ENCODE results near the gene MED22. TPM values are rescaled to one million over a fixed set of nuclear protein-coding genes. Genes with fewer than 3 reads are reported as not detected.

Gene MED22
- total and polyA plus RNA-seq, 2 experiments from 2014 or later, result 20.9 to 85.7 TPM

DNA sequence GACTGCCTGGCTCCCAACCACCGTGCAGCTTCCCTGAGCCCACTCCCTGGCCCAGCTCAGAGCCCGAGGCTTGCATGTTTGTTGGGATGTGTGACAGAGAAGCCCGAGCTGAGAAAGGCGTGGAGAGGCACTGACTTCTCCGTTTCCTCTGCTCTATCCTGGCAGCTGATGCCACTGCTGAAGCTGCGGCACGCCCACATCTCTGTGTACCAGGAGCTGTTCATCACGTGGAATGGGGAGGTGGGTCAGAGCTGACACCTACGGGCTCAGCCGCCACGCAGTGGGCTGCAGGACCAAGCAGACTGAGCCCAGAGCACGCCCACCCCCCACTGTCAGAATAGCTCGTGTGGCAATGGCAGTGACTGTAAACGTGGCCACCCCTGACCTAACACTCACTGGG, 37.5 kb upstream of the MED22 start (continued):
- TF ChIP-seq CREB1 (CRISPR knock-in tag; IDR thresholded peaks at IDR 0.05; ENCODE audit: low read depth) (no peak), STAT1 (IDR thresholded peaks at IDR 0.05; ENCODE audit: unreplicated experiment) (no peak)
- TF ChIP-seq, protein P1, sequence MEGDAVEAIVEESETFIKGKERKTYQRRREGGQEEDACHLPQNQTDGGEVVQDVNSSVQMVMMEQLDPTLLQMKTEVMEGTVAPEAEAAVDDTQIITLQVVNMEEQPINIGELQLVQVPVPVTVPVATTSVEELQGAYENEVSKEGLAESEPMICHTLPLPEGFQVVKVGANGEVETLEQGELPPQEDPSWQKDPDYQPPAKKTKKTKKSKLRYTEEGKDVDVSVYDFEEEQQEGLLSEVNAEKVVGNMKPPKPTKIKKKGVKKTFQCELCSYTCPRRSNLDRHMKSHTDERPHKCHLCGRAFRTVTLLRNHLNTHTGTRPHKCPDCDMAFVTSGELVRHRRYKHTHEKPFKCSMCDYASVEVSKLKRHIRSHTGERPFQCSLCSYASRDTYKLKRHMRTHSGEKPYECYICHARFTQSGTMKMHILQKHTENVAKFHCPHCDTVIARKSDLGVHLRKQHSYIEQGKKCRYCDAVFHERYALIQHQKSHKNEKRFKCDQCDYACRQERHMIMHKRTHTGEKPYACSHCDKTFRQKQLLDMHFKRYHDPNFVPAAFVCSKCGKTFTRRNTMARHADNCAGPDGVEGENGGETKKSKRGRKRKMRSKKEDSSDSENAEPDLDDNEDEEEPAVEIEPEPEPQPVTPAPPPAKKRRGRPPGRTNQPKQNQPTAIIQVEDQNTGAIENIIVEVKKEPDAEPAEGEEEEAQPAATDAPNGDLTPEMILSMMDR (conservative IDR thresholded peaks at IDR 0.05; ENCODE audit: low read depth in 2 of 2), result no peak

DNA sequence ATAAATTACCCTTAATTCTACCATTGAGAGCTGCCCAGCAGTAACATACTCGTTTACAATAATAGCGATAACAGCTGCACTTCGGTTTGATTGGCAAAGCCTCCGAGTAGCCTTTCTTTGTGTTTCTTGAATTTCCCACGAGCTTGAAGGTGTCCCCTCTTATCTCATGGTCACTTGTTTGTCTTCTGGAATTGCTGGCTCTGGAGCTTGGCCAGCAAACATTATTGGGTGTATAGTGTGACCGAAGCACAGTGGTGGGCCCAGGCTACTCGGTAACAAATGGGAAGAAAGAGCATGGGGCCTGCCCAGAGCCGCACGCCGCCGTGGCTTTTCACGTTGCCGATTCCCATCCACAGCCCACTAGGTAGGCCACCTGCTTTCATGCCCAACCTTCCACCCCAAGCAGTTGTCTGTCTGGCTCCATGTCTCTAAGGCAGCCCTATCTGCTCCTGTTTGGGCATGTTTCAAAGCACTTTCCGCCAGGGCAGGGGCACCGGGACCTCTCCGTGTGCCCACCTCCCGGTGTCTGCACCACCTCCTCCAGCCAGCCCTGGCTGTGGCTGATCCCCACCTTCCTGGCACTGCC, 36.9 kb upstream of the MED22 start:
- ATAC-seq (no peak), DNase-seq (ENCODE audit: low spot score) (no peak)
- Histone ChIP-seq H3K27ac (ENCODE audit: low read depth) (no peak overlapping the region), H3K4me2 (no peak overlapping the region), H4K20me1 (replicated peaks; ENCODE audit: insufficient read depth) (no peaks in the 10 kb centered on the region), H3K9me2 (ENCODE audit: insufficient read depth) (peaks cover 11% of the 10 kb centered on the region; the same call in 1 of the 2 replicates), H2AFZ (no peak overlapping the region), H3K4me1 (ENCODE audit: insufficient read depth) (no peaks in the 10 kb centered on the region), H3K36me3 (ENCODE audit: insufficient read depth) (no peaks in the 10 kb centered on the region), H3K27me3 (ENCODE audit: insufficient read depth) (no peaks in the 10 kb centered on the region), H3K4me3 (no peak overlapping the region), H3K79me2 (replicated peaks; ENCODE audit: insufficient read depth) (no peaks in the 10 kb centered on the region), H3F3A (replicated peaks; ENCODE audit: low read depth) (no peaks in the 10 kb centered on the region)
- no peaks in the 10 kb centered on the region for H3K36me3 Mint-ChIP-seq (ENCODE audit: low read depth)
- peaks cover 7% of the 10 kb centered on the region for H3K27me3 Mint-ChIP-seq (ENCODE audit: insufficient read depth, low read depth, poor library complexity)
- TF ChIP-seq, protein P1 (conservative IDR thresholded peaks at IDR 0.05; ENCODE audit: low read depth in 2 of 2), result no peak
- TF ChIP-seq CREB1 (CRISPR knock-in tag; IDR thresholded peaks at IDR 0.05; ENCODE audit: low read depth), result no peak
- no peak for TF ChIP-seq EZH2phosphoT487 (IDR thresholded peaks at IDR 0.05; ENCODE audit: unreplicated experiment)
- TF ChIP-seq, protein P2, sequence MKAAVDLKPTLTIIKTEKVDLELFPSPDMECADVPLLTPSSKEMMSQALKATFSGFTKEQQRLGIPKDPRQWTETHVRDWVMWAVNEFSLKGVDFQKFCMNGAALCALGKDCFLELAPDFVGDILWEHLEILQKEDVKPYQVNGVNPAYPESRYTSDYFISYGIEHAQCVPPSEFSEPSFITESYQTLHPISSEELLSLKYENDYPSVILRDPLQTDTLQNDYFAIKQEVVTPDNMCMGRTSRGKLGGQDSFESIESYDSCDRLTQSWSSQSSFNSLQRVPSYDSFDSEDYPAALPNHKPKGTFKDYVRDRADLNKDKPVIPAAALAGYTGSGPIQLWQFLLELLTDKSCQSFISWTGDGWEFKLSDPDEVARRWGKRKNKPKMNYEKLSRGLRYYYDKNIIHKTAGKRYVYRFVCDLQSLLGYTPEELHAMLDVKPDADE (IDR thresholded peaks at IDR 0.05), result no peak
- TF ChIP-seq, protein P3, sequence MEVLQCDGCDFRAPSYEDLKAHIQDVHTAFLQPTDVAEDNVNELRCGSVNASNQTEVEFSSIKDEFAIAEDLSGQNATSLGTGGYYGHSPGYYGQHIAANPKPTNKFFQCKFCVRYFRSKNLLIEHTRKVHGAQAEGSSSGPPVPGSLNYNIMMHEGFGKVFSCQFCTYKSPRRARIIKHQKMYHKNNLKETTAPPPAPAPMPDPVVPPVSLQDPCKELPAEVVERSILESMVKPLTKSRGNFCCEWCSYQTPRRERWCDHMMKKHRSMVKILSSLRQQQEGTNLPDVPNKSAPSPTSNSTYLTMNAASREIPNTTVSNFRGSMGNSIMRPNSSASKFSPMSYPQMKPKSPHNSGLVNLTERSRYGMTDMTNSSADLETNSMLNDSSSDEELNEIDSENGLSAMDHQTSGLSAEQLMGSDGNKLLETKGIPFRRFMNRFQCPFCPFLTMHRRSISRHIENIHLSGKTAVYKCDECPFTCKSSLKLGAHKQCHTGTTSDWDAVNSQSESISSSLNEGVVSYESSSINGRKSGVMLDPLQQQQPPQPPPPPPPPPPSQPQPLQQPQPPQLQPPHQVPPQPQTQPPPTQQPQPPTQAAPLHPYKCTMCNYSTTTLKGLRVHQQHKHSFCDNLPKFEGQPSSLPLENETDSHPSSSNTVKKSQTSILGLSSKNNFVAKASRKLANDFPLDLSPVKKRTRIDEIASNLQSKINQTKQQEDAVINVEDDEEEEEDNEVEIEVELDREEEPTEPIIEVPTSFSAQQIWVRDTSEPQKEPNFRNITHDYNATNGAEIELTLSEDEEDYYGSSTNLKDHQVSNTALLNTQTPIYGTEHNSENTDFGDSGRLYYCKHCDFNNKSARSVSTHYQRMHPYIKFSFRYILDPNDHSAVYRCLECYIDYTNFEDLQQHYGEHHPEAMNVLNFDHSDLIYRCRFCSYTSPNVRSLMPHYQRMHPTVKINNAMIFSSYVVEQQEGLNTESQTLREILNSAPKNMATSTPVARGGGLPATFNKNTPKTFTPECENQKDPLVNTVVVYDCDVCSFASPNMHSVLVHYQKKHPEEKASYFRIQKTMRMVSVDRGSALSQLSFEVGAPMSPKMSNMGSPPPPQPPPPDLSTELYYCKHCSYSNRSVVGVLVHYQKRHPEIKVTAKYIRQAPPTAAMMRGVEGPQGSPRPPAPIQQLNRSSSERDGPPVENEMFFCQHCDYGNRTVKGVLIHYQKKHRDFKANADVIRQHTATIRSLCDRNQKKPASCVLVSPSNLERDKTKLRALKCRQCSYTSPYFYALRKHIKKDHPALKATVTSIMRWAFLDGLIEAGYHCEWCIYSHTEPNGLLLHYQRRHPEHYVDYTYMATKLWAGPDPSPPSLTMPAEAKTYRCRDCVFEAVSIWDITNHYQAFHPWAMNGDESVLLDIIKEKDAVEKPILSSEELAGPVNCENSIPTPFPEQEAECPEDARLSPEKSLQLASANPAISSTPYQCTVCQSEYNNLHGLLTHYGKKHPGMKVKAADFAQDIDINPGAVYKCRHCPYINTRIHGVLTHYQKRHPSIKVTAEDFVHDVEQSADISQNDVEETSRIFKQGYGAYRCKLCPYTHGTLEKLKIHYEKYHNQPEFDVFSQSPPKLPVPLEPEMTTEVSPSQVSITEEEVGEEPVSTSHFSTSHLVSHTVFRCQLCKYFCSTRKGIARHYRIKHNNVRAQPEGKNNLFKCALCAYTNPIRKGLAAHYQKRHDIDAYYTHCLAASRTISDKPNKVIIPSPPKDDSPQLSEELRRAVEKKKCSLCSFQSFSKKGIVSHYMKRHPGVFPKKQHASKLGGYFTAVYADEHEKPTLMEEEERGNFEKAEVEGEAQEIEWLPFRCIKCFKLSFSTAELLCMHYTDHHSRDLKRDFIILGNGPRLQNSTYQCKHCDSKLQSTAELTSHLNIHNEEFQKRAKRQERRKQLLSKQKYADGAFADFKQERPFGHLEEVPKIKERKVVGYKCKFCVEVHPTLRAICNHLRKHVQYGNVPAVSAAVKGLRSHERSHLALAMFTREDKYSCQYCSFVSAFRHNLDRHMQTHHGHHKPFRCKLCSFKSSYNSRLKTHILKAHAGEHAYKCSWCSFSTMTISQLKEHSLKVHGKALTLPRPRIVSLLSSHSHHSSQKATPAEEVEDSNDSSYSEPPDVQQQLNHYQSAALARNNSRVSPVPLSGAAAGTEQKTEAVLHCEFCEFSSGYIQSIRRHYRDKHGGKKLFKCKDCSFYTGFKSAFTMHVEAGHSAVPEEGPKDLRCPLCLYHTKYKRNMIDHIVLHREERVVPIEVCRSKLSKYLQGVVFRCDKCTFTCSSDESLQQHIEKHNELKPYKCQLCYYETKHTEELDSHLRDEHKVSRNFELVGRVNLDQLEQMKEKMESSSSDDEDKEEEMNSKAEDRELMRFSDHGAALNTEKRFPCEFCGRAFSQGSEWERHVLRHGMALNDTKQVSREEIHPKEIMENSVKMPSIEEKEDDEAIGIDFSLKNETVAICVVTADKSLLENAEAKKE (CRISPR knock-in tag; IDR thresholded peaks at IDR 0.05), result no peak
- H3K4me1 Mint-ChIP-seq, result no peaks in the 10 kb centered on the region
- no peak overlapping the region for H3K27ac Mint-ChIP-seq
- peaks cover 2% of the 10 kb centered on the region for H3K9me3 Mint-ChIP-seq
- no peak overlapping the region for H3K4me3 Mint-ChIP-seq
